MCF 10A (cell line): ENCODE measurements around the gene TMSB10. TPM values are rescaled to one million over a fixed set of nuclear protein-coding genes. Genes with fewer than 3 reads are reported as not detected.

Source experiments
- BruUV-seq: library from RNA; stranded (reverse); fragments of 400-500 nt; replicated peaks from 2 replicates; lab custom pipeline; 2021; lab: Mats Ljungman, UMichigan
- CTCF ChIA-PET: fragments of 300-600 bp; sonication (Branson Sonifier 250); formaldehyde crosslinking; extraction: SDS; loops from one replicate; lab custom pipeline; 2021; ENCODE audit warnings: antibody characterized with exemption, inconsistent platforms; lab: Yijun Ruan, JAX
- POLR2A ChIA-PET: fragments of 300-600, 350-650 bp; sonication (Branson Sonifier 250); formaldehyde crosslinking; extraction: SDS; loops from one replicate; lab custom pipeline; 2020; ENCODE audit warnings: antibody characterized with exemption, inconsistent platforms; lab: Yijun Ruan, JAX
- DNase-seq: peaks from one replicate; pipeline ENCODE4 v3.0.0-alpha.2; 2018; ENCODE audit not compliant: unreplicated experiment
- H3K27ac Mint-ChIP-seq: one replicate; pipeline ENCODE4 v1.8.0; 2022; ENCODE audit warnings: mild to moderate bottlenecking, low read depth, mixed read lengths; ENCODE audit not compliant: unreplicated experiment
- H3K27me3 Mint-ChIP-seq: one replicate; pipeline ENCODE4 v1.8.0; 2022; ENCODE audit warnings: mixed read lengths; ENCODE audit not compliant: insufficient read depth, unreplicated experiment
- H3K36me3 Mint-ChIP-seq: one replicate; pipeline ENCODE4 v1.8.0; 2022; ENCODE audit warnings: mild to moderate bottlenecking, moderate library complexity, mixed read lengths; ENCODE audit not compliant: insufficient read depth, unreplicated experiment
- H3K4me1 Mint-ChIP-seq: one replicate; pipeline ENCODE4 v1.8.0; 2022; ENCODE audit warnings: mixed read lengths; ENCODE audit not compliant: insufficient read depth, unreplicated experiment
- H3K4me3 Mint-ChIP-seq: one replicate; pipeline ENCODE4 v1.8.0; 2022; ENCODE audit warnings: mild to moderate bottlenecking, moderate library complexity, mixed read lengths; ENCODE audit not compliant: unreplicated experiment
- H3K9me3 Mint-ChIP-seq: one replicate; pipeline ENCODE4 v1.8.0; 2022; ENCODE audit warnings: mixed read lengths; ENCODE audit not compliant: unreplicated experiment
- CTCF ChIP-seq: fragments of 200-600 bp; IDR thresholded peaks from one replicate; pipeline ENCODE4 v1.8.0; 2022; ENCODE audit warnings: antibody characterized with exemption, mild to moderate bottlenecking; ENCODE audit not compliant: unreplicated experiment
- intact Hi-C: fragments of 100-400 bp; cut with micrococcal nuclease; formaldehyde crosslinking; loops from 2 replicates; pipeline ENCODE4 v1.14.1; 2022
- total RNA-seq: library from RNA; stranded (reverse); gene quantifications from 2 replicates; pipeline ENCODE4 v1.2.3, GENCODE V29; 2022

Gene TMSB10
- total RNA-seq, 1 experiment from 2014 or later: 3,349 TPM

- peak; percentile 85 for DNase-seq
- no peak for TF ChIP-seq CTCF
- POLR2A ChIA-PET: interaction anchor here (0.7 to 6.8 kb wide), 18 partner anchors 8 to 486 kb away, joined by 3 to 96 read pairs (median 4); partner anchors contain the start of genes KCMF1 and TMSB10
- Mint-ChIP-seq H3K27ac (peak overlapping the region; percentile 89), H3K36me3 (peaks cover 8% of the 10 kb centered on the region), H3K9me3 (no peaks in the 10 kb centered on the region), H3K27me3 (no peaks in the 10 kb centered on the region), H3K4me1 (peaks cover 13% of the 10 kb centered on the region), H3K4me3 (peak overlapping the region; percentile 8)
- TSS peak; percentile 68 for BruUV-seq
- CTCF ChIA-PET: interaction anchor here (0.6 to 7.0 kb wide), 10 partner anchors 10 to 69 kb away, joined by 3 to 64 read pairs (median 9); partner anchors contain the start of gene TMSB10
- intact Hi-C loops: no loop called here
Observed at GRCh38 chr2:84946204-84947009, 41.0 kb downstream of the TMSB10 start.

- H3K27me3 Mint-ChIP-seq: no peaks in the 10 kb centered on the region
- CTCF ChIA-PET: interaction anchor here (0.6 to 7.0 kb wide), 10 partner anchors 10 to 69 kb away, joined by 3 to 64 read pairs (median 6); partner anchors contain the start of gene TMSB10
- intact Hi-C loops: no loop called here
- H3K36me3 Mint-ChIP-seq: peaks cover 6% of the 10 kb centered on the region
- no TSS peak for BruUV-seq
- peak overlapping the region; percentile 89 for H3K27ac Mint-ChIP-seq
- peaks cover 13% of the 10 kb centered on the region for H3K4me1 Mint-ChIP-seq
- POLR2A ChIA-PET: interaction anchor here (0.7 to 6.8 kb wide), 13 partner anchors 9 to 487 kb away, joined by 3 to 96 read pairs (median 5); partner anchors contain the start of genes KCMF1 and TMSB10
- no peaks in the 10 kb centered on the region for H3K9me3 Mint-ChIP-seq
- no peak for TF ChIP-seq CTCF
- no peak for DNase-seq
- no peak overlapping the region for H3K4me3 Mint-ChIP-seq
Observed at GRCh38 chr2:84947010-84947593, 41.6 kb downstream of the TMSB10 start.

GRCh38 chr2:84953535-84953934 is 48.1 kb downstream of the TMSB10 start:
- H3K36me3 Mint-ChIP-seq: peaks cover 17% of the 10 kb centered on the region
- peak overlapping the region; percentile 49 for H3K27ac Mint-ChIP-seq
- H3K9me3 Mint-ChIP-seq: no peaks in the 10 kb centered on the region
- ChIA-PET POLR2A (interaction anchor here (0.8 to 1.2 kb wide), 5 partner anchors 7 to 62 kb away, joined by 3 to 6 read pairs (median 4); no protein-coding TSS in a partner anchor), CTCF (interaction anchor here (0.6 to 0.7 kb wide), 2 partner anchors 65 to 1701 kb away, joined by 3 to 4 read pairs; no protein-coding TSS in a partner anchor)
- H3K4me1 Mint-ChIP-seq: peaks cover 12% of the 10 kb centered on the region
- no peak overlapping the region for H3K4me3 Mint-ChIP-seq
- intact Hi-C loops: no loop called here
- TF ChIP-seq CTCF: no peak
- H3K27me3 Mint-ChIP-seq: no peaks in the 10 kb centered on the region
- no peak for DNase-seq
- BruUV-seq: no TSS peak

GRCh38 chr2:84954329-84954728 is 48.9 kb downstream of the TMSB10 start:
- ChIA-PET POLR2A (interaction anchor here (0.6 to 1.2 kb wide), 5 partner anchors 8 to 61 kb away, joined by 3 to 5 read pairs (median 4); no protein-coding TSS in a partner anchor), CTCF (interaction anchor here (0.7 to 1.5 kb wide), 2 partner anchors 29 to 64 kb away, joined by 3 read pairs; no protein-coding TSS in a partner anchor)
- BruUV-seq: no TSS peak
- Mint-ChIP-seq H3K9me3 (no peaks in the 10 kb centered on the region), H3K27ac (peak overlapping the region; percentile 49), H3K36me3 (peaks cover 20% of the 10 kb centered on the region), H3K27me3 (no peaks in the 10 kb centered on the region), H3K4me3 (no peak overlapping the region), H3K4me1 (peaks cover 19% of the 10 kb centered on the region)
- no peak for TF ChIP-seq CTCF
- no peak for DNase-seq
- intact Hi-C loops: no loop called here
